Effector memory CD4-positive, alpha-beta T cell (primary cell): ENCODE data around the gene MUC5B.

Source experiments
- DNase-seq, 3 donors: peaks; one replicate each; pipeline ENCODE4 v3.0.0-alpha.2; 2020
- H3K27ac ChIP-seq: 2 replicates; pipeline ENCODE4 v1.7.0; 2013; ENCODE audit warnings: mild to moderate bottlenecking, low read length, moderate library complexity; ENCODE audit not compliant: insufficient read depth, poor library complexity, severe bottlenecking
- H3K27me3 ChIP-seq: replicated peaks from 2 replicates; pipeline ENCODE4 v1.7.0; 2013; ENCODE audit warnings: mild to moderate bottlenecking, low read length; ENCODE audit not compliant: insufficient read depth, control insufficient read depth, poor library complexity, severe bottlenecking
- H3K36me3 ChIP-seq: 2 replicates; pipeline ENCODE4 v1.7.0; 2013; ENCODE audit warnings: mild to moderate bottlenecking, low read length, moderate library complexity; ENCODE audit not compliant: control insufficient read depth, insufficient read depth
- H3K4me1 ChIP-seq: 2 replicates; pipeline ENCODE4 v1.7.0; 2013; ENCODE audit warnings: low read length, mild to moderate bottlenecking; ENCODE audit not compliant: control insufficient read depth, insufficient read depth, poor library complexity, severe bottlenecking
- H3K4me3 ChIP-seq: 2 replicates; pipeline ENCODE4 v1.7.0; 2013; ENCODE audit warnings: low read length, low read depth, mild to moderate bottlenecking; ENCODE audit not compliant: insufficient read depth, poor library complexity, severe bottlenecking
- H3K9me3 ChIP-seq: 2 replicates; pipeline ENCODE4 v1.7.0; 2013; ENCODE audit warnings: mild to moderate bottlenecking, low read length, moderate library complexity; ENCODE audit not compliant: control insufficient read depth

MUC5B gene

GRCh38 chr11:1228921-1229451 is 6.1 kb downstream of the MUC5B start:
- Histone ChIP-seq H3K27me3 (no peaks in the 10 kb centered on the region), H3K27ac (no peak overlapping the region), H3K36me3 (no peaks in the 10 kb centered on the region), H3K4me1 (no peaks in the 10 kb centered on the region), H3K9me3 (no peaks in the 10 kb centered on the region), H3K4me3 (no peak overlapping the region)
- DNase-seq: no peak

DNA sequence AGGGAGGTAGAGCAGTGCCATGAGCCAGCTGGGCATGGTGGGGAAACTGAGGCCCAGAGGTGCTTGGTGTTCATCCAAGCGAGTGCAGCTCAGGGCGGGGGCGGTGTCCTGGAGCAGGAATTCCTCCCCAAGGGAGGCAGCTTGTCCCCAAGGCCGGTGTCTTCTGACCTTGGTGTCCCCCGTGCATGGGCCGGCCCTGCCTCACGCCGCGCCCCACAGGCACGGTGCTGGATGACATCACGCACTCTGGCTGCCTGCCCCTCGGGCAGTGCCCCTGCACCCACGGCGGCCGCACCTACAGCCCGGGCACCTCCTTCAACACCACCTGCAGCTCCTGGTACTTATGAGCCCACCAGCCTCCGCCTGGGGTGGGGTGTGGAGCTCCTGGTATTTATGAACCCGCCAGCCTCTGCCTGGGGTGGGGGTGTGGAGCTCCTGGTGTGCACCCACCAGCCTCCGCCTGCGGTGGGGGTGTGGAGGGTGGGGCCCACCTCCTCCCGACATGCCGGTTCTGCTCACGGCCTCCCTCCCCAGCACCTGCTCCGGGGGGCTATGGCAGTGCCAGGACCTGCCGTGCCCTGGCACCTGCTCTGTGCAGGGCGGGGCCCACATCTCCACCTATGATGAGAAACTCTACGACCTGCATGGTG is 6.7 kb downstream of the MUC5B start:
- Histone ChIP-seq H3K36me3 (no peaks in the 10 kb centered on the region), H3K27me3 (no peaks in the 10 kb centered on the region), H3K9me3 (no peaks in the 10 kb centered on the region), H3K27ac (no peak overlapping the region), H3K4me3 (no peak overlapping the region), H3K4me1 (no peaks in the 10 kb centered on the region)
- DNase-seq: no peak

DNA sequence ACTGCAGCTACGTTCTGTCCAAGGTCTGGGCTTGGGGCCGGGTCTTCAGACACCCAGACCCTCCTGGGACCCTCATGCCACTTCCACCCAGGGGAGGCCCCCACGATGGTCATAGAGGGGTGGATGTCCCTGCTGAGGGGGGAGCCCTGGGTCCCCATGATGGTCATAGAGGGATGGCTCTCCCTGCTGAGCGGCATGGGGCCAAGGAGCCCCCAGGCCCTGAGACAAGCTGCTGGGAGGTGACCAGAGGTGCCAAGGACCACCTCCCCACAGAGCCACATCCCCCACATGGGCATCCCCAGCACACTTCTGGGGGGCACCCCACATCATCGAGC is 7.2 kb downstream of the MUC5B start:
- no peaks in the 10 kb centered on the region for H3K9me3 ChIP-seq
- no peaks in the 10 kb centered on the region for H3K27me3 ChIP-seq
- no peaks in the 10 kb centered on the region for H3K36me3 ChIP-seq
- H3K4me3 ChIP-seq: no peak overlapping the region
- DNase-seq: no peak
- H3K27ac ChIP-seq: no peak overlapping the region
- no peaks in the 10 kb centered on the region for H3K4me1 ChIP-seq

GRCh38 chr11:1230456-1231395 is 7.9 kb downstream of the MUC5B start:
- Histone ChIP-seq H3K9me3 (no peaks in the 10 kb centered on the region), H3K4me3 (no peak overlapping the region), H3K27ac (no peak overlapping the region), H3K27me3 (no peaks in the 10 kb centered on the region), H3K4me1 (no peaks in the 10 kb centered on the region), H3K36me3 (no peaks in the 10 kb centered on the region)
- no peak for DNase-seq

DNA sequence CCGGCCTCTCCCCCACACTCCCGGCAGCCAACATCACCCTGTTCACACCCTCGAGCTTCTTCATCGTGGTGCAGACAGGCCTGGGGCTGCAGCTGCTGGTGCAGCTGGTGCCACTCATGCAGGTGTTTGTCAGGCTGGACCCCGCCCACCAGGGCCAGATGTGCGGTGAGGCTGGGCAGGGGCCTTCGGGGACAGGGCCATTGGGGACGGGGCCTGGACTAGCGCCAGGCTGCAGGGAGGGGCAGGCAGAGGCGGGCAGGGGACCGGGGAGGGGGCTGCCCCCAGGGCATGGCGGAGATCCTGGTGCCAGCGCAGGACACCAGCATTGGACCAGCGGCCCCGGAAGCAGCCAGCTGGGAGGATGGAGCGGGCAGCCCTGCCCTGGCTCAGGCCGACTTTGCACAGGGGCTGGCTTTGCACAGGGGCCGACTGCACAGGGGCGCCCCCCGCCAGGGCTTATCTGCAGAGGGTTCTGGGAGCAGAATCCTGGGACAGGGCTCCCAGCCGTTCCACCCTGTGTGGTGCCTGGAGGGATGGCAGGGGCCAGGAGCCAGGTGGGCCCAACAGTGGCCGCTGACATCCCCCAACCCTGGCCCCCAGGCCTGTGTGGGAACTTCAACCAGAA is 8.6 kb downstream of the MUC5B start:
- no peak for DNase-seq
- Histone ChIP-seq H3K4me1 (no peaks in the 10 kb centered on the region), H3K27ac (no peak overlapping the region), H3K4me3 (no peak overlapping the region), H3K36me3 (no peaks in the 10 kb centered on the region), H3K9me3 (no peaks in the 10 kb centered on the region), H3K27me3 (no peaks in the 10 kb centered on the region)

DNA sequence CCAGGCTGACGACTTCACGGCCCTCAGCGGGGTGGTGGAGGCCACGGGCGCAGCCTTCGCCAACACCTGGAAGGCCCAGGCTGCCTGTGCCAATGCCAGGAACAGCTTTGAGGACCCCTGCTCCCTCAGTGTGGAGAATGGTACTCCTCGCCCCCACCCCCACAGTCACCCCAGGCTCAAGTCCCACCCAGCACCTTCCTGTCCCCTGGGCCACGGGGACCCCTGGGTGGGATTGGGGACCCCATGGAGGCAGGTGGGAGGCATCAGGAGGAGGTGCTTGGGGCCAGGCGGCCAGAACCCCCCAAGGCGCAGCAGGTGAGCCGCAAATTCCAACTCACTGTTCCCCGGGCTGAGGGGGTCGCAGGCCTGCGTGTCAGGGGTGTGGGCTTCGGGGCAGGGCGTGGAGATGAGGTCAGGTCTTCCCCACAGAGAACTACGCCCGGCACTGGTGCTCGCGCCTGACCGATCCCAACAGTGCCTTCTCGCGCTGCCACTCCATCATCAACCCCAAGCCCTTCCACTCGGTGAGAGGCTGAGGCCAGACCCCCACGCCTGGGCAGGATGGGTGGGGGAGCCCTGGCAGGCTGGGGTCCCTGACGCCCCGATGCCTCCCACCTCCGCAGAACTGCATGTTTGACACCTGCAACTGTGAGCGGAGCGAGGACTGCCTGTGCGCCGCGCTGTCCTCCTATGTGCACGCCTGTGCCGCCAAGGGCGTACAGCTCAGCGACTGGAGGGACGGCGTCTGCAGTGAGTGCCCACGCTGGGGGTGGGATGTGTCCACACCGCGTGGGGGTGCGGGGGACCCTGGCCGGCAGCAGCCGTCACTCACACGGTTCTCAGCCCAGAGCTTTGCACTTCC is 9.4 kb downstream of the MUC5B start:
- H3K9me3 ChIP-seq: no peaks in the 10 kb centered on the region
- no peaks in the 10 kb centered on the region for H3K27me3 ChIP-seq
- H3K27ac ChIP-seq: no peak overlapping the region
- H3K36me3 ChIP-seq: no peaks in the 10 kb centered on the region
- no peaks in the 10 kb centered on the region for H3K4me1 ChIP-seq
- H3K4me3 ChIP-seq: no peak overlapping the region
- no peak for DNase-seq

GRCh38 chr11:1232883-1233321 is 10.0 kb downstream of the MUC5B start:
- H3K4me1 ChIP-seq: no peaks in the 10 kb centered on the region
- no peak overlapping the region for H3K4me3 ChIP-seq
- H3K27ac ChIP-seq: no peak overlapping the region
- H3K9me3 ChIP-seq: no peaks in the 10 kb centered on the region
- H3K36me3 ChIP-seq: no peaks in the 10 kb centered on the region
- no peak for DNase-seq
- H3K27me3 ChIP-seq: no peaks in the 10 kb centered on the region

DNA sequence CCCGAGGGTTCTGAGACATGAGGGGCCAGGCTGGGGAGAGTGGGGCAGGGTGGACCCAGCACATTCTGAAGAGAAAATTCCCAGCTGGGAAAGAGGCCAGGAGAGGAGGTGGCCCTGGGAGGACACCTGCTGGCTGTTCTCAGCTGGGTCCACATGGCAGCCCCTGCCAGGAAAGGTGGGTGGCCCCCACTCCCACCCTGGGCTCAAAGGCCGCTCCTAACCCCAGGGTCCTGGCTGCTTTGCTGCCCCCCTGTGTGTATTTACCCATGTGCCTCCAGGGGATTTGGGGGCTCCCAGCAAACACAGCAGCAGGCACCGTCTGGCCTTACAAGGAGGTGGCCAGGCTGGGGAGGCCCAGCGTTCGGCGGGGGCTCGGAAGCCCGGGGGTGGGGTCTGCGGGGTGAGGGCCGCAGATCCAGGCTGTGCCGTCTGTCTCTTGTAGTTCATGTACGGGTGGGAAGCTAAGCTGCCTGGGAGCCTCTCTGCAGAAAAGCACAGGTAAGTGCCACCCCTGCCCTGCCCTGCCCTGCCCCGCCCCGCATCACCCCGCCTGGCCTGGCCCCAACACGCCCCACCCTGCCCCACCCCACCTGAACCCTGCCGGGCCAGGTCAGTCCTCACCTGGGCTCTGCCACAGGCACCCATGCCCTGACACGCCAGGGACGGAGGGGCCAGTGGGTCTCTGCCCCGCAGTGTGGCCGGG is 10.6 kb downstream of the MUC5B start:
- Histone ChIP-seq H3K9me3 (no peaks in the 10 kb centered on the region), H3K36me3 (no peaks in the 10 kb centered on the region), H3K27ac (no peak overlapping the region), H3K27me3 (no peaks in the 10 kb centered on the region), H3K4me3 (no peak overlapping the region), H3K4me1 (no peaks in the 10 kb centered on the region)
- DNase-seq: no peak

GRCh38 chr11:1234054-1234720 is 11.3 kb downstream of the MUC5B start:
- no peaks in the 10 kb centered on the region for H3K4me1 ChIP-seq
- H3K27ac ChIP-seq: no peak overlapping the region
- H3K4me3 ChIP-seq: no peak overlapping the region
- H3K36me3 ChIP-seq: no peaks in the 10 kb centered on the region
- H3K9me3 ChIP-seq: no peaks in the 10 kb centered on the region
- DNase-seq: no peak
- H3K27me3 ChIP-seq: no peaks in the 10 kb centered on the region
